ENCODE data around the gene SLC12A4.
"Not testable (repeated sequence)": the region's sequence is repeated elsewhere in the genome, so short reads cannot be mapped to it uniquely, and the experiment has no call there.

The SLC12A4 gene
- 22.5 to 28.7 (median 28.4) reads per million in 3 donors for total RNA-seq

GRCh38 chr16:67968400-67969253 is at the start of gene SLC12A4:
SLC12A4 (minus strand) TSS chr16:67968637; CDS start chr16:67968553, 84 bp downstream.
- Histone ChIP-seq H3K9me3 (ENCODE audit: control insufficient read depth, low read length) (no peaks in the 10 kb centered on the region), H3K36me3 (ENCODE audit: control insufficient read depth, insufficient read depth, low read length) (no peaks in the 10 kb centered on the region), H3K27me3 (replicated peaks; ENCODE audit: control insufficient read depth, insufficient read depth, low read length, poor library complexity, severe bottlenecking) (no peaks in the 10 kb centered on the region), H3K4me1 (ENCODE audit: control insufficient read depth, insufficient read depth, low read length, poor library complexity, severe bottlenecking) (peaks cover 17% of the 10 kb centered on the region), H3K27ac (ENCODE audit: insufficient read depth, low read length, poor library complexity, severe bottlenecking) (peak within 1 kb of the TSS; percentile 53), H3K4me3 (ENCODE audit: insufficient read depth, low read depth, low read length, poor library complexity, severe bottlenecking) (peak within 1 kb of the TSS; percentile 90)
- peak; percentile 79 to 83 (median 81) for DNase-seq

GRCh38 chr16:68015681-68016080 is 47.2 kb upstream of the SLC12A4 start, which contains the start of gene DPEP2NB:
DPEP2NB (minus strand) TSS chr16:68015911; CDS start chr16:68015770, 141 bp downstream.
- Histone ChIP-seq H3K4me3 (ENCODE audit: insufficient read depth, low read depth, low read length, poor library complexity, severe bottlenecking) (no peak within 1 kb of the TSS), H3K27ac (ENCODE audit: insufficient read depth, low read length, poor library complexity, severe bottlenecking) (no peak within 1 kb of the TSS)

DNA sequence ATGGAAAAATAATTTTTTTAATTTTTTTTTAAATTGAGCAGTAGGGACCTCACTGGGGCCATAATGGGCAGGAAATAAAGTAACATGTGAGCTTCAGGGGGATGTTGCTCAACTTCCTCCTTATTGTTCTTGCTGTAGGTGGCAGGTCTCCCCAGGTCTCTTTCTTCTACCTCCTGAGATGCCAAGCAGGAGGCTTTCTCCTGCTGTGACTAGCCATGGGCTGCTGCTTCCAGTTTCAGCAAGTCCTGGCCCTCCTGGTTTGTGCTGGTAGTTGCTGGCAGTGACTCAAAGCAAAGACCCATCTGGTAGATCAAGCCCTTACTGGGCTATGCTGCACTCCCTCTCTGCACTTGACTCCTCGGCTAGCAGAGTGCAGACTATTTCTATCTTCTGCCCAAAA is 45.0 kb upstream of the SLC12A4 start:
- Histone ChIP-seq H3K27ac (ENCODE audit: insufficient read depth, low read length, poor library complexity, severe bottlenecking) (no peak overlapping the region), H3K36me3 (ENCODE audit: control insufficient read depth, insufficient read depth, low read length) (no peaks in the 10 kb centered on the region), H3K4me1 (ENCODE audit: control insufficient read depth, insufficient read depth, low read length, poor library complexity, severe bottlenecking) (no peaks in the 10 kb centered on the region), H3K4me3 (ENCODE audit: insufficient read depth, low read depth, low read length, poor library complexity, severe bottlenecking) (no peak overlapping the region), H3K9me3 (ENCODE audit: control insufficient read depth, low read length) (no peaks in the 10 kb centered on the region), H3K27me3 (replicated peaks; ENCODE audit: control insufficient read depth, insufficient read depth, low read length, poor library complexity, severe bottlenecking) (no peaks in the 10 kb centered on the region)
- DNase-seq = no peak

More at GRCh38 chr16:68015681-68016080, 47.2 kb upstream of the SLC12A4 start, which contains the start of gene DPEP2NB:
- DNase-seq = no peak
- no peaks in the 10 kb centered on the region for H3K4me1 ChIP-seq (ENCODE audit: control insufficient read depth, insufficient read depth, low read length, poor library complexity, severe bottlenecking)
- no peaks in the 10 kb centered on the region for H3K36me3 ChIP-seq (ENCODE audit: control insufficient read depth, insufficient read depth, low read length)
- H3K27me3 ChIP-seq (replicated peaks; ENCODE audit: control insufficient read depth, insufficient read depth, low read length, poor library complexity, severe bottlenecking) = no peaks in the 10 kb centered on the region
- H3K9me3 ChIP-seq (ENCODE audit: control insufficient read depth, low read length) = no peaks in the 10 kb centered on the region

GRCh38 chr16:68009872-68010271 is 41.4 kb upstream of the SLC12A4 start:
- not testable (repeated sequence) for DNase-seq; H3K27me3 ChIP-seq (replicated peaks; ENCODE audit: control insufficient read depth, insufficient read depth, low read length, poor library complexity, severe bottlenecking); H3K36me3 ChIP-seq (ENCODE audit: control insufficient read depth, insufficient read depth, low read length); H3K9me3 ChIP-seq (ENCODE audit: control insufficient read depth, low read length); H3K27ac ChIP-seq (ENCODE audit: insufficient read depth, low read length, poor library complexity, severe bottlenecking); H3K4me3 ChIP-seq (ENCODE audit: insufficient read depth, low read depth, low read length, poor library complexity, severe bottlenecking)
- peaks cover 13% of the 10 kb centered on the region for H3K4me1 ChIP-seq (ENCODE audit: control insufficient read depth, insufficient read depth, low read length, poor library complexity, severe bottlenecking)

DNA sequence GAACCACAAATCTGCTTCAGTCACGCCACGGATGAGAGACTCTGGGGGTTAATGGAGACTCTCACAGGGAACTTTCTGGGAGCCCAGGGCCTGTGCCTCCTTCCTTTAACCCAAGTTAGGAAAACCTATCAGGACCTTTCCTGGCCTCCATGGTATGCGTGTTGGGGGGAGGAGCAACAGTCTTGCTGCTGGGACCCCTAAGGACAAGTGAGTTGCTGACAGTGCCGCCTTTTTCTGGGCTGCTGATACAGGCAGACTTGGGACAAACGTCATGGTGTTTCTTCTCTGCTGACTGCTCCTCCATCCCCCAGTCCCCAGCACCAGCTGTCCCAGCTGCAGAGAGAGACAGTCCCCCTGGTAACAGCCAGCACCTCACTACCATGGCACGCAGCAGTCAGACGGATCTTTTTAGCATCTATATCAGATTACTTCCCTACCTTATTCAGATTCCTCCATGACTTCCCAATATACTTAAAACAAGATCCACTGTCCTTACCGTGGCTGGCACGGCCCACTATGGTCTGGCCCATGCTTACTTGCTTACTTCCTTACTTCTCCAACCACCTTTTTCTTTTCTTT is 40.8 kb upstream of the SLC12A4 start:
- H3K4me3 ChIP-seq (ENCODE audit: insufficient read depth, low read depth, low read length, poor library complexity, severe bottlenecking) = no peak overlapping the region
- H3K27me3 ChIP-seq (replicated peaks; ENCODE audit: control insufficient read depth, insufficient read depth, low read length, poor library complexity, severe bottlenecking) = no peaks in the 10 kb centered on the region
- H3K9me3 ChIP-seq (ENCODE audit: control insufficient read depth, low read length) = no peaks in the 10 kb centered on the region
- H3K4me1 ChIP-seq (ENCODE audit: control insufficient read depth, insufficient read depth, low read length, poor library complexity, severe bottlenecking) = peaks cover 18% of the 10 kb centered on the region
- H3K36me3 ChIP-seq (ENCODE audit: control insufficient read depth, insufficient read depth, low read length) = no peaks in the 10 kb centered on the region
- H3K27ac ChIP-seq (ENCODE audit: insufficient read depth, low read length, poor library complexity, severe bottlenecking) = no peak overlapping the region
- no peak for DNase-seq

DNA sequence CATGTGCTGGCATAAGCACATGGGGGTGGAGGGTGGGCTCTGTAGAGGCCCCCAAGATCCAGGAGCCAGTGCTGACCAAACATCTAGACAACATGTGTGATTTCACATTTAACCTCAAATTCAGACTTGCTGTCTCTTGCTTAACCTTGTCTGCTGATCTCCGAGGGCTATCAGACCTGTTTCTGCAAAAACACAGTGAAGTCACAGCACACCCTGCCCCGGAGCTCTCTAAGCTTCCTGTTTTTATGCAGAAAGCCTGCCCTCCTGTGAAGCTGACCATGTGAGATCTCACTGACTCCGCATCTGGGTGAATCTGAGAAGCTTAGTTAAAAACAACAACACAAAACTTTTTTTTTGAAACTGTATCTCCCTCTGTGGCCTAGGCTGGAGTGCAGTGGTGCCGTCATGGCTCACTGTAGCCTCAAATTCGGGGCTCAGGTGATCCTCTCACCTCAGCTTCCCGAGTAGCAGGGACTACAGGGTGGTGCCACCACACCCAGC is 37.4 kb upstream of the SLC12A4 start:
- H3K27me3 ChIP-seq (replicated peaks; ENCODE audit: control insufficient read depth, insufficient read depth, low read length, poor library complexity, severe bottlenecking) = no peaks in the 10 kb centered on the region
- no peaks in the 10 kb centered on the region for H3K36me3 ChIP-seq (ENCODE audit: control insufficient read depth, insufficient read depth, low read length)
- peaks cover 28% of the 10 kb centered on the region for H3K4me1 ChIP-seq (ENCODE audit: control insufficient read depth, insufficient read depth, low read length, poor library complexity, severe bottlenecking)
- no peak for DNase-seq
- no peak overlapping the region for H3K4me3 ChIP-seq (ENCODE audit: insufficient read depth, low read depth, low read length, poor library complexity, severe bottlenecking)
- H3K9me3 ChIP-seq (ENCODE audit: control insufficient read depth, low read length) = no peaks in the 10 kb centered on the region
- peak overlapping the region; percentile 58 for H3K27ac ChIP-seq (ENCODE audit: insufficient read depth, low read length, poor library complexity, severe bottlenecking)

GRCh38 chr16:68005211-68005610 is 36.8 kb upstream of the SLC12A4 start:
- Histone ChIP-seq H3K27me3 (replicated peaks; ENCODE audit: control insufficient read depth, insufficient read depth, low read length, poor library complexity, severe bottlenecking) (no peaks in the 10 kb centered on the region), H3K4me1 (ENCODE audit: control insufficient read depth, insufficient read depth, low read length, poor library complexity, severe bottlenecking) (peaks cover 34% of the 10 kb centered on the region), H3K27ac (ENCODE audit: insufficient read depth, low read length, poor library complexity, severe bottlenecking) (peak overlapping the region; percentile 58), H3K4me3 (ENCODE audit: insufficient read depth, low read depth, low read length, poor library complexity, severe bottlenecking) (no peak overlapping the region), H3K9me3 (ENCODE audit: control insufficient read depth, low read length) (no peaks in the 10 kb centered on the region), H3K36me3 (ENCODE audit: control insufficient read depth, insufficient read depth, low read length) (no peaks in the 10 kb centered on the region)
- DNase-seq = no peak

- Histone ChIP-seq H3K4me1 (ENCODE audit: control insufficient read depth, insufficient read depth, low read length, poor library complexity, severe bottlenecking) (peaks cover 46% of the 10 kb centered on the region), H3K4me3 (ENCODE audit: insufficient read depth, low read depth, low read length, poor library complexity, severe bottlenecking) (no peak overlapping the region), H3K36me3 (ENCODE audit: control insufficient read depth, insufficient read depth, low read length) (no peaks in the 10 kb centered on the region), H3K9me3 (ENCODE audit: control insufficient read depth, low read length) (no peaks in the 10 kb centered on the region), H3K27ac (ENCODE audit: insufficient read depth, low read length, poor library complexity, severe bottlenecking) (no peak overlapping the region), H3K27me3 (replicated peaks; ENCODE audit: control insufficient read depth, insufficient read depth, low read length, poor library complexity, severe bottlenecking) (no peaks in the 10 kb centered on the region)
- no peak for DNase-seq
Measured at GRCh38 chr16:68003031-68003430, 34.6 kb upstream of the SLC12A4 start.

DNA sequence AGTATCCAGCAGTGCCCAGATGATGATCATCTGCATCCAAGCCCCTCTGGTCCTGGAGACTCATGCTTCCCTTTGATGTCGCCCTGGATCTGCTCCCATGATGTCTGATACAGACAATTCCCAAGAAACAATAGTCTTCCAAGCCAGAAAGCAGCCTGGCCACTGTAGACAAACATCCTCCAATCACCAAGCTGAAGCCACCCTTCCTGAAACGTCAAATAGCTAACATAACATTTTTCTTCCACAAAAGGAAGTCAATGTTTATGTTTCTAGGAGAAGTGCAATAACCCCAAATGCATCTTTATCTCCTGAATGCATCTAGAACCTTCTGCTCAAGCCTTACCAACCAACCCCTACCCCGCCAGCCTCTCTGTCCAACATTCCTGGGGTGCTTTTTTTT is 32.0 kb upstream of the SLC12A4 start:
- Histone ChIP-seq H3K4me1 (ENCODE audit: control insufficient read depth, insufficient read depth, low read length, poor library complexity, severe bottlenecking) (peaks cover 42% of the 10 kb centered on the region), H3K4me3 (ENCODE audit: insufficient read depth, low read depth, low read length, poor library complexity, severe bottlenecking) (peak overlapping the region; percentile 33), H3K27me3 (replicated peaks; ENCODE audit: control insufficient read depth, insufficient read depth, low read length, poor library complexity, severe bottlenecking) (no peaks in the 10 kb centered on the region), H3K27ac (ENCODE audit: insufficient read depth, low read length, poor library complexity, severe bottlenecking) (peak overlapping the region; percentile 49), H3K36me3 (ENCODE audit: control insufficient read depth, insufficient read depth, low read length) (no peaks in the 10 kb centered on the region), H3K9me3 (ENCODE audit: control insufficient read depth, low read length) (no peaks in the 10 kb centered on the region)
- no peak for DNase-seq

DNA sequence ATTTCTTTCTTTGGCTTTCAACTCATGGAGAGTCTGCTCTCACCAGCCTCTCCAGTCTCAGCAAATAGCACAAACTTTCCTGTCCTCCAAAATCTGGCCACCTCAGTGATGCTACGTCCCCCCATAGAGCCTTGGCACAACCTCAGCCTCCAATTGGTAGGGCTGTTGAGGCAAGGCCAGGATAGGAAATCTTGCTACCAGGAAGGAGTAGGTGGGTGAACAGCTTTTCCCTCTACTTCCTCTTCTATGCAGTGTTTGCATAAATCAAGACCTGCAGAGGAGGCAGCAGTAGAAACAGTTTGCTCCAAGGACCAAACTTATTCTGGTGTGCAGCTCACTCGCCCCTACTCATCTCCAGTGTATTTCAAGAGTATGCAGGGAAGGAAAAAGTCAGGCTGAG is 31.5 kb upstream of the SLC12A4 start:
- no peak for DNase-seq
- Histone ChIP-seq H3K27me3 (replicated peaks; ENCODE audit: control insufficient read depth, insufficient read depth, low read length, poor library complexity, severe bottlenecking) (no peaks in the 10 kb centered on the region), H3K9me3 (ENCODE audit: control insufficient read depth, low read length) (no peaks in the 10 kb centered on the region), H3K4me1 (ENCODE audit: control insufficient read depth, insufficient read depth, low read length, poor library complexity, severe bottlenecking) (peaks cover 41% of the 10 kb centered on the region), H3K36me3 (ENCODE audit: control insufficient read depth, insufficient read depth, low read length) (no peaks in the 10 kb centered on the region), H3K27ac (ENCODE audit: insufficient read depth, low read length, poor library complexity, severe bottlenecking) (peak overlapping the region; percentile 49), H3K4me3 (ENCODE audit: insufficient read depth, low read depth, low read length, poor library complexity, severe bottlenecking) (peak overlapping the region; percentile 33)

Measured in effector memory CD4-positive, alpha-beta T cell (primary cell).